ENCODE results near the gene EP400.

- TF ChIP-seq, protein P1, sequence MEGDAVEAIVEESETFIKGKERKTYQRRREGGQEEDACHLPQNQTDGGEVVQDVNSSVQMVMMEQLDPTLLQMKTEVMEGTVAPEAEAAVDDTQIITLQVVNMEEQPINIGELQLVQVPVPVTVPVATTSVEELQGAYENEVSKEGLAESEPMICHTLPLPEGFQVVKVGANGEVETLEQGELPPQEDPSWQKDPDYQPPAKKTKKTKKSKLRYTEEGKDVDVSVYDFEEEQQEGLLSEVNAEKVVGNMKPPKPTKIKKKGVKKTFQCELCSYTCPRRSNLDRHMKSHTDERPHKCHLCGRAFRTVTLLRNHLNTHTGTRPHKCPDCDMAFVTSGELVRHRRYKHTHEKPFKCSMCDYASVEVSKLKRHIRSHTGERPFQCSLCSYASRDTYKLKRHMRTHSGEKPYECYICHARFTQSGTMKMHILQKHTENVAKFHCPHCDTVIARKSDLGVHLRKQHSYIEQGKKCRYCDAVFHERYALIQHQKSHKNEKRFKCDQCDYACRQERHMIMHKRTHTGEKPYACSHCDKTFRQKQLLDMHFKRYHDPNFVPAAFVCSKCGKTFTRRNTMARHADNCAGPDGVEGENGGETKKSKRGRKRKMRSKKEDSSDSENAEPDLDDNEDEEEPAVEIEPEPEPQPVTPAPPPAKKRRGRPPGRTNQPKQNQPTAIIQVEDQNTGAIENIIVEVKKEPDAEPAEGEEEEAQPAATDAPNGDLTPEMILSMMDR (optimal IDR thresholded peaks at IDR 0.05 in 1 of 3, IDR thresholded peaks at IDR 0.05 in 1 of 3, conservative IDR thresholded peaks at IDR 0.05 in 1 of 3; ENCODE audit: extremely low read depth in 1 of 3, insufficient read depth in 2 of 3, low read length in 3 of 3), result no peak
- no peak for TF ChIP-seq EZH2 (IDR thresholded peaks at IDR 0.05; ENCODE audit: low read length)
Measured at GRCh38 chr12:132102297-132102696, 152.6 kb downstream of the EP400 start.
